Left ventricle myocardium inferior (tissue), 1 donor: ENCODE results near the gene MRAP2. TPM values are rescaled to one million over a fixed set of nuclear protein-coding genes. Genes with fewer than 3 reads are reported as not detected.
"Not testable (repeated sequence)": the region's sequence is repeated elsewhere in the genome, so short reads cannot be mapped to it uniquely, and the experiment has no call there.

Experiments used
- DNase-seq: peaks from one replicate; pipeline ENCODE4 v3.0.0-alpha.2; 2020
- H3K27ac ChIP-seq: fragments of 200-600 bp; replicated peaks from 2 replicates; pipeline ENCODE4 v1.8.0; 2021
- H3K27me3 ChIP-seq: fragments of 200-600 bp; 2 replicates; pipeline ENCODE4 v1.8.0; 2021; ENCODE audit warnings: low read depth
- H3K36me3 ChIP-seq: fragments of 200-600 bp; 2 replicates; pipeline ENCODE4 v1.8.0; 2021
- H3K4me1 ChIP-seq: fragments of 200-600 bp; 2 replicates; pipeline ENCODE4 v1.8.0; 2021
- H3K4me3 ChIP-seq: fragments of 200-600 bp; 2 replicates; pipeline ENCODE4 v1.8.0; 2021; ENCODE audit warnings: mild to moderate bottlenecking, moderate library complexity
- H3K9me3 ChIP-seq: fragments of 200-600 bp; replicated peaks from 2 replicates; pipeline ENCODE4 v1.8.0; 2021
- intact Hi-C: fragments of 100-400 bp; cut with micrococcal nuclease; formaldehyde crosslinking; loops from one replicate; pipeline ENCODE4 v1.11.0; 2022
- total RNA-seq: library from RNA; stranded (reverse); fragmentation: NEBNext Ultra II Directional; extraction: Animal tissue kit (Norgen Biotek cat#: 25700); gene quantifications from one replicate; pipeline ENCODE4 v1.2.1, GENCODE V29; 2021
- TF ChIP-seq, protein P1 (sequence below): fragments of 200-600 bp; IDR thresholded peaks from 2 replicates; pipeline ENCODE4 v1.8.0; 2021; ENCODE audit warnings: antibody characterized with exemption, mild to moderate bottlenecking, borderline replicate concordance
- donor health status: DM: no; HTN: yes; CAD: no; lungs with severe emphysema.

MRAP2 gene
- total RNA-seq, 1 donor from 2014 or later = 0.16 TPM

- DNase-seq = no peak
- Histone ChIP-seq H3K4me3 (no peak overlapping the region), H3K27me3 (no peaks in the 10 kb centered on the region), H3K4me1 (no peaks in the 10 kb centered on the region), H3K9me3 (peaks cover 3% of the 10 kb centered on the region), H3K36me3 (no peaks in the 10 kb centered on the region), H3K27ac (no peak overlapping the region)
- intact Hi-C loops = no loop called here
- TF ChIP-seq, protein P1, sequence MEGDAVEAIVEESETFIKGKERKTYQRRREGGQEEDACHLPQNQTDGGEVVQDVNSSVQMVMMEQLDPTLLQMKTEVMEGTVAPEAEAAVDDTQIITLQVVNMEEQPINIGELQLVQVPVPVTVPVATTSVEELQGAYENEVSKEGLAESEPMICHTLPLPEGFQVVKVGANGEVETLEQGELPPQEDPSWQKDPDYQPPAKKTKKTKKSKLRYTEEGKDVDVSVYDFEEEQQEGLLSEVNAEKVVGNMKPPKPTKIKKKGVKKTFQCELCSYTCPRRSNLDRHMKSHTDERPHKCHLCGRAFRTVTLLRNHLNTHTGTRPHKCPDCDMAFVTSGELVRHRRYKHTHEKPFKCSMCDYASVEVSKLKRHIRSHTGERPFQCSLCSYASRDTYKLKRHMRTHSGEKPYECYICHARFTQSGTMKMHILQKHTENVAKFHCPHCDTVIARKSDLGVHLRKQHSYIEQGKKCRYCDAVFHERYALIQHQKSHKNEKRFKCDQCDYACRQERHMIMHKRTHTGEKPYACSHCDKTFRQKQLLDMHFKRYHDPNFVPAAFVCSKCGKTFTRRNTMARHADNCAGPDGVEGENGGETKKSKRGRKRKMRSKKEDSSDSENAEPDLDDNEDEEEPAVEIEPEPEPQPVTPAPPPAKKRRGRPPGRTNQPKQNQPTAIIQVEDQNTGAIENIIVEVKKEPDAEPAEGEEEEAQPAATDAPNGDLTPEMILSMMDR = no peak
Observed at GRCh38 chr6:84118191-84118590, 84.6 kb downstream of the MRAP2 start.

GRCh38 chr6:84119277-84119676, 85.7 kb downstream of the MRAP2 start:
- no peak for DNase-seq
- TF ChIP-seq, protein P1 = peak; percentile 10
- Histone ChIP-seq H3K27me3 (no peaks in the 10 kb centered on the region), H3K4me3 (no peak overlapping the region), H3K4me1 (no peaks in the 10 kb centered on the region), H3K36me3 (peaks cover 3% of the 10 kb centered on the region), H3K27ac (no peak overlapping the region), H3K9me3 (peaks cover 3% of the 10 kb centered on the region)
- intact Hi-C loops = no loop called here

GRCh38 chr6:84123186-84123585, 89.6 kb downstream of the MRAP2 start:
- Histone ChIP-seq H3K4me1 (no peaks in the 10 kb centered on the region), H3K27ac (no peak overlapping the region), H3K27me3 (no peaks in the 10 kb centered on the region), H3K36me3 (peaks cover 24% of the 10 kb centered on the region), H3K4me3 (no peak overlapping the region), H3K9me3 (peaks cover 5% of the 10 kb centered on the region)
- TF ChIP-seq, protein P1 = no peak
- DNase-seq = no peak
- intact Hi-C loops = no loop called here

GRCh38 chr6:84129588-84129987, 96.0 kb downstream of the MRAP2 start:
- intact Hi-C loops, H3K4me1 ChIP-seq, DNase-seq, H3K27me3 ChIP-seq, H3K27ac ChIP-seq, H3K4me3 ChIP-seq, H3K9me3 ChIP-seq: not testable (repeated sequence)
- peaks cover 31% of the 10 kb centered on the region for H3K36me3 ChIP-seq

DNA sequence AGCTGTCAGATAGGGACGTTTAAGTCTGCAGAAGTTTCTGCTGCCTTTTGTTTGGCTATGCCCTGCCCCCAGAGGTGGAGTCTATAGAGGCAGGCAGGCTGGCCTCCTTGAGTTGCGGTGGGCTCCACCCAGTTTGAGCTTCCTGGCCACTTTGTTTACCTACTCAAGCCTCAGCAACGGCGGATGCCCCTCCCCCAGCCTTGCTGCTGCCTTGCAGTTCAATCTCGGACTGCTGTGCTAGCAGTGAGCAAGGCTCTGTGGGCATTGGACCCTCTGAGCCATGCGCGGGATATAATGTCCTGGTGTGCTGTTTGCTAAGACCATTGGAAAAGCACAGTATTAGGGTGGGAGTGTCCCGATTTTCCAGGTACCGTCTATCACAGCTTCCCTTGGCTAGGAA, 99.8 kb downstream of the MRAP2 start:
- H3K36me3 ChIP-seq = peaks cover 24% of the 10 kb centered on the region
- H3K9me3 ChIP-seq, DNase-seq, H3K4me3 ChIP-seq, intact Hi-C loops, H3K27me3 ChIP-seq, H3K4me1 ChIP-seq, H3K27ac ChIP-seq: not testable (repeated sequence)

GRCh38 chr6:84135291-84135690, 101.7 kb downstream of the MRAP2 start:
- peaks cover 5% of the 10 kb centered on the region for H3K4me1 ChIP-seq
- H3K27ac ChIP-seq = no peak overlapping the region
- no peak for DNase-seq
- intact Hi-C loops = no loop called here
- TF ChIP-seq, protein P1 = no peak
- H3K4me3 ChIP-seq = no peak overlapping the region
- H3K27me3 ChIP-seq = no peaks in the 10 kb centered on the region
- H3K9me3 ChIP-seq = no peaks in the 10 kb centered on the region
- H3K36me3 ChIP-seq = peaks cover 28% of the 10 kb centered on the region
